Spleen (tissue), 11 donors: ENCODE data around the gene SYT13. TPM values are rescaled to one million over a fixed set of nuclear protein-coding genes. Genes with fewer than 3 reads are reported as not detected.

Source experiments
- DNase-seq: peaks from one replicate; pipeline ENCODE4 v3.0.0-alpha.2; 2020
- H3K27ac ChIP-seq, 8 donors: fragments of 200-600 bp; sonication (generic) in 7 of 8; 1 replicate in 4 of 8; 2 replicates in 4 of 8; pipeline versions ENCODE4 v1.5.0 to v1.8.0; 2016 to 2021; ENCODE audit warnings: inconsistent platforms in 4 of 8, mild to moderate bottlenecking in 4 of 8, moderate library complexity in 1 of 8
- H3K27me3 ChIP-seq, 7 donors: fragments of 200-600 bp; sonication (generic) in 6 of 7; replicated peaks in 1 of 7; 1 replicate in 4 of 7; 2 replicates in 3 of 7; pipeline versions ENCODE4 v1.5.0 to v1.8.0; 2016 to 2021; ENCODE audit warnings: inconsistent platforms in 3 of 7, mild to moderate bottlenecking in 1 of 7
- H3K36me3 ChIP-seq, 6 donors: fragments of 200-600 bp; sonication (generic) in 5 of 6; 1 replicate in 4 of 6; 2 replicates in 2 of 6; pipeline versions ENCODE4 v1.5.0 to v1.8.0; 2016 to 2021; ENCODE audit warnings: inconsistent platforms in 2 of 6
- H3K4me1 ChIP-seq, 6 donors: fragments of 200-600 bp; sonication (generic) in 5 of 6; 1 replicate in 3 of 6; 2 replicates in 3 of 6; pipeline versions ENCODE4 v1.5.0 to v1.8.0; 2016 to 2021; ENCODE audit warnings: inconsistent platforms in 3 of 6
- H3K4me3 ChIP-seq, 8 donors: fragments of 200-600 bp; sonication (generic) in 7 of 8; 1 replicate in 4 of 8; 2 replicates in 4 of 8; pipeline versions ENCODE4 v1.5.0 to v1.8.0; 2016 to 2021; ENCODE audit warnings: inconsistent platforms in 4 of 8, mild to moderate bottlenecking in 4 of 8, moderate library complexity in 2 of 8
- H3K9me3 ChIP-seq, 8 donors: fragments of 200-600 bp; sonication (generic) in 7 of 8; 1 replicate in 4 of 8; 2 replicates in 4 of 8; pipeline versions ENCODE4 v1.5.0 to v1.8.0; 2016 to 2021; ENCODE audit warnings: inconsistent platforms in 4 of 8
- POLR2A ChIP-seq, 3 donors: fragments of 450-650 bp; IDR thresholded peaks; one replicate each; pipeline ENCODE4 v1.5.1; 2017; ENCODE audit warnings: antibody characterized with exemption in 3 of 3, mild to moderate bottlenecking in 1 of 3
- POLR2AphosphoS5 ChIP-seq, 3 donors: sonication (generic); formaldehyde crosslinking; IDR thresholded peaks; one replicate each; pipeline ENCODE4 v1.5.1; 2017; ENCODE audit warnings: antibody characterized with exemption in 3 of 3
- WGBS, 5 donors: extraction: QIAGEN DNeasy Blood & Tissue Kit in 3 of 5; methylation state at CpG; one replicate each; pipeline versions ENCODE4 v1.1.5 to v1.1.7; 2013 to 2018; 5-methylcytosine and 5-hydroxymethylcytosine counted together
- intact Hi-C: fragments of 100-400 bp; cut with DNase I; formaldehyde crosslinking; loops from one replicate; pipeline ENCODE4 v1.15.0; 2023; ENCODE audit warnings: low total_unique reads
- polyA plus RNA-seq, 3 donors: library from polyadenylated mRNA; stranded (reverse); fragments of 200-250 nt; gene quantifications; one replicate each; pipeline ENCODE4 v1.2.1, GENCODE V29; 2013
- total RNA-seq, 7 donors: library from RNA; depleted of rRNA in 3 of 7; stranded (reverse); fragments of >200 nt in 3 of 7; fragmentation: NEBNext Ultra II Directional in 4 of 7; extraction: Animal tissue kit (Norgen Biotek cat#: 25700) in 4 of 7; gene quantifications; one replicate each; pipeline versions ENCODE4 v1.1.0 to v1.2.1, GENCODE V29; 2016 to 2021
- TF ChIP-seq, protein P1 (sequence below), 11 experiments: fragments of 200-600 bp in 7 of 11; fragments of 450-650 bp in 4 of 11; sonication (generic) in 4 of 11; IDR thresholded peaks in 8 of 11; conservative IDR thresholded peaks in 3 of 11; 1 replicate in 7 of 11; 2 replicates in 4 of 11; pipeline versions ENCODE4 v1.4.0 to v1.8.0; 2016 to 2021; ENCODE audit warnings: antibody characterized with exemption in 11 of 11, inconsistent platforms in 4 of 11, mild to moderate bottlenecking in 1 of 11
- donor health status: healthy with polysubstance abuse.
- donor health status: DM: no; HTN: no; CAD: no; lungs with moderate emphysema.
- donor health status: DM: no; HTN: no; CAD: no.
- donor health status: Bipolar disorder and iron deficiency.
- donor health status: healthy.
- donor health status: DM: no; HTN: no; CAD: no.
- donor health status: DM: yes; HTN: yes; CAD: no.

Gene SYT13
- total and polyA plus RNA-seq, 10 donors = 0.02 to 0.64 (median 0.10) TPM; not detected in 2

DNA sequence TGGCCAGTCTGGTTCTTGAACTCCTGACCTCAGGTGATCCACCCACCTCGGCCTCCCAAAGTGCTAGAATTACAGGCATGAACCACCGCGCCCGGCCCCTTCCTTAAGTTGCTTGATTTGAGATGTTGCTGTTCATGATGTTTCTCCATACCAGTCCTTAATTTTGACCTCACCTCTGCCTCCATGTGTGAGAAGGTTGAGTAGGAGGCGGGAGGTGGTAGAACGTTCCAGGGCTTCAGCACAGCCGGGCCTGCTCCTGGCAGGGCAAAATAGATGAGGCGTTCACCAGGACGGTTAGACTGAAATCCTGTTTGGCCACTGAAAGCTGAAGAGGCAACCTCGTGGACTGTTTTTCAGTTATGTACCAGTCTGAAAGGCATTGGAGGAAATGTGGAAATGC, 48.3 kb upstream of the SYT13 start:
- Histone ChIP-seq H3K27me3 (peaks cover 0 to 7% (median 0%) of the 10 kb centered on the region in 7 donors), H3K4me1 (peaks cover 0 to 16% (median 8%) of the 10 kb centered on the region in 6 donors), H3K27ac (peak overlapping the region in 1 of 8 donors; percentile 75), H3K36me3 (no peaks in the 10 kb centered on the region), H3K9me3 (no peaks in the 10 kb centered on the region), H3K4me3 (no peak overlapping the region)
- TF ChIP-seq, protein P1, sequence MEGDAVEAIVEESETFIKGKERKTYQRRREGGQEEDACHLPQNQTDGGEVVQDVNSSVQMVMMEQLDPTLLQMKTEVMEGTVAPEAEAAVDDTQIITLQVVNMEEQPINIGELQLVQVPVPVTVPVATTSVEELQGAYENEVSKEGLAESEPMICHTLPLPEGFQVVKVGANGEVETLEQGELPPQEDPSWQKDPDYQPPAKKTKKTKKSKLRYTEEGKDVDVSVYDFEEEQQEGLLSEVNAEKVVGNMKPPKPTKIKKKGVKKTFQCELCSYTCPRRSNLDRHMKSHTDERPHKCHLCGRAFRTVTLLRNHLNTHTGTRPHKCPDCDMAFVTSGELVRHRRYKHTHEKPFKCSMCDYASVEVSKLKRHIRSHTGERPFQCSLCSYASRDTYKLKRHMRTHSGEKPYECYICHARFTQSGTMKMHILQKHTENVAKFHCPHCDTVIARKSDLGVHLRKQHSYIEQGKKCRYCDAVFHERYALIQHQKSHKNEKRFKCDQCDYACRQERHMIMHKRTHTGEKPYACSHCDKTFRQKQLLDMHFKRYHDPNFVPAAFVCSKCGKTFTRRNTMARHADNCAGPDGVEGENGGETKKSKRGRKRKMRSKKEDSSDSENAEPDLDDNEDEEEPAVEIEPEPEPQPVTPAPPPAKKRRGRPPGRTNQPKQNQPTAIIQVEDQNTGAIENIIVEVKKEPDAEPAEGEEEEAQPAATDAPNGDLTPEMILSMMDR (IDR thresholded peaks at IDR 0.05 in 8 of 11, conservative IDR thresholded peaks at IDR 0.05 in 3 of 11) = no peak
- no peak for TF ChIP-seq POLR2A (IDR thresholded peaks at IDR 0.05)
- TF ChIP-seq POLR2AphosphoS5 (IDR thresholded peaks at IDR 0.05) = no peak
- 91 to 95% (median 93%) methylated on average over 10 of the region's 10 CpGs for WGBS, 5 donors
- intact Hi-C loops = loop anchor here (10.0 kb wide), 1 partner anchor 410 kb away; no protein-coding TSS in a partner anchor
- no peak for DNase-seq

DNA sequence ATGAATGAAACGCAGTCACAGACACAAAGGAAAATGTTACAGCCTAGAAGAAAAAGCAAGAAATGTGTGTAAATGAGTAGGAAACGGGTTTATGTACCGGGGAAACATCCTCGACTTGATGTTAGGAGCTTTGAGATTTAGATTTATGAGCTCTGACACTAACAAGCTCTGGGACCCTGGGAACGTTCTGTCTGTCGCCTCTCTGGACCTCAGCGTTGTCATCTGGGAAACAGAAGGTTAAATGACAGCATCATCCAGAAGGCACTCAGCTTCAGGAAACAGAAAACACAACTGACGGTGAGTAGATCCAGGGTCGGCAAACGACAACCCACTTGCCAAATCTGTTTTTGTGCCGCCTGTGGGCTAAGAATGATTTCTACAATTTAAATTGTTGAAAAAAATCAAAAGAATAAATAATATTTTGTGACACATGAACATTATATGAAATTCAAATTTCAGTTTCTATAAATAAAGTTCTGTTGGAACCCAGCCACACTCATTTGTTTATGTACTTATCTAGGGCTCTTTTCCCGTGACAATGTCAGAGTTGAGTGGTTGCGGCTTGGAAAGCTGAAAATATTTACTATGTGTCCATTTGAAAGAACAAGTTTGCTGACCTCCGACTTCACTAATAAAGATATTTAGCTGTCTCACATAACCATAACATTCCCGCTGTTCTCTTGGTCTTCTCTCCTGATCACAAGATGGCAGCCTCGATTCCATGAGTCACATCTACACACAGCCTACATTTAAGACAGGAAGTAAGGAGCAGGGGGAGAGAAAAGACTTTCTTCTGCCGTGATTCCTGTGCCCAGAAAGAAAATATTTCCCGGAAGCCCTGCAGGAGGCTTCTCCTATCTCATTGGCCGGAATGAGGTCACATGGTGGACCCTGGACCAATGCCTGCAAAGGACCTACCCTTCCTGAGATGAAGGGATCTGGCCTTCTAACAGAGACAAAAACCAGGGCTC, 47.1 kb upstream of the SYT13 start:
- no peaks in the 10 kb centered on the region for H3K9me3 ChIP-seq
- H3K36me3 ChIP-seq = no peaks in the 10 kb centered on the region
- H3K4me1 ChIP-seq = peaks cover 0 to 12% (median 7%) of the 10 kb centered on the region in 6 donors
- H3K27ac ChIP-seq = peak overlapping the region in 7 of 8 donors; percentile 45 to 77 (median 67)
- TF ChIP-seq POLR2AphosphoS5 (IDR thresholded peaks at IDR 0.05) = peak in 1 of 3 donors; percentile 34
- TF ChIP-seq, protein P1 (IDR thresholded peaks at IDR 0.05 in 8 of 11, conservative IDR thresholded peaks at IDR 0.05 in 3 of 11) = no peak
- no peak for DNase-seq
- H3K27me3 ChIP-seq = peaks cover 0 to 7% (median 0%) of the 10 kb centered on the region in 7 donors
- H3K4me3 ChIP-seq = peak overlapping the region in 2 of 8 donors; percentile 5 to 41
- intact Hi-C loops = loop anchor here (2.0 to 10.0 kb wide), 2 partner anchors 222 to 408 kb away; no protein-coding TSS in a partner anchor
- 41 to 56% (median 52%) methylated on average over 19 of the region's 19 CpGs for WGBS, 5 donors

DNA sequence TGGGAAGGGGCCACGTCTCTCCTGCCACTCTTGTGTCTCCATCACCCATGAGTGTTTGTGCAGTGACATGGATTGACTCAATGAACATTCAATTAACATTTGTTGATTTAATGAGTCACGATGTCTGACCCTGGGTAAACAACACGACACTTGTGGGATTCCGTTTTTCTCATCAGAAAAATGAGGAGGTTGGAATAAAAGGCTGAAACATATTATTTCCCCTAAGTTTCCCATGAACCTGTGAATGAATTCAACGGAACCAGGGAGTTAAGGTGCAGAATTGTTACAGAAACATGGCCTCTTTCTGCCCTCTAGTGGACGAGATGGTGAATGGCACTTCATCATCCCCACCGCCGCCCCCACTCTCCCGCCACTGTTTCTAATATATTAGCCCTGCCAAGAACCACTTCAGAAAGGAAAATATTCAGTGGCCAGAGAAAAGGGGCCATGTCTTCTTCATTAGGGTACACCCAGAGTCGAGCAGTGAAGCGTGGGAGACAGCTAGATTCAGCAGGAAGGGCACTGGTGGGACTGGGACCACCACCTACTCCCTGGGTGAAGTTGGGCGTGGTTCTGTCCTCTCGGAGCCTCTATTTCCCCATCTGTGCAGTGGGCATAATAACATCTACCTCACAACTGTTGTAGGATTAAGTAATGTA, 46.3 kb upstream of the SYT13 start:
- 14 to 19% (median 15%) methylated on average over 13 of the region's 13 CpGs for WGBS, 5 donors
- peaks cover 0 to 12% (median 7%) of the 10 kb centered on the region in 6 donors for H3K4me1 ChIP-seq
- peak overlapping the region in 7 of 8 donors; percentile 45 to 77 (median 67) for H3K27ac ChIP-seq
- H3K27me3 ChIP-seq = peaks cover 0 to 7% (median 0%) of the 10 kb centered on the region in 7 donors
- DNase-seq = no peak
- H3K36me3 ChIP-seq = no peaks in the 10 kb centered on the region
- intact Hi-C loops = loop anchor here (2.0 to 10.0 kb wide), 2 partner anchors 222 to 408 kb away; no protein-coding TSS in a partner anchor
- peaks cover 0 to 5% (median 2%) of the 10 kb centered on the region in 8 donors for H3K9me3 ChIP-seq
- H3K4me3 ChIP-seq = peak overlapping the region in 2 of 8 donors; percentile 5 to 41
- TF ChIP-seq, protein P1 (IDR thresholded peaks at IDR 0.05 in 8 of 11, conservative IDR thresholded peaks at IDR 0.05 in 3 of 11) = peak; percentile 17 to 92 (median 80)
- no peak for TF ChIP-seq POLR2A (IDR thresholded peaks at IDR 0.05)
- TF ChIP-seq POLR2AphosphoS5 (IDR thresholded peaks at IDR 0.05) = no peak
